Activated CD8-positive, alpha-beta T cell treated with anti-CD3 and anti-CD28 coated beads, Interleukin-2, amount 10 ng/mL, durations not matched to agents 7 days and 5 days (primary cell): ENCODE data around the gene NAV1. TPM values are rescaled to one million over a fixed set of nuclear protein-coding genes. Genes with fewer than 3 reads are reported as not detected.

Source experiments
- ATAC-seq: fragments of 150-1000 bp; cut with Tn5 transposase; one replicate; pipeline ENCODE4 v1.10.0; 2021; ENCODE audit warnings: moderate library complexity
- CTCF ChIA-PET: fragments of 350-600 bp; sonication (Branson Sonifier 250); formaldehyde crosslinking; loops from one replicate; lab custom pipeline; 2021; ENCODE audit warnings: antibody characterized with exemption; lab: Charles Lee
- POLR2A ChIA-PET: fragments of 350-600 bp; sonication (Branson Sonifier 250); formaldehyde crosslinking; loops from one replicate; lab custom pipeline; 2021; ENCODE audit warnings: antibody characterized with exemption; lab: Charles Lee
- DNase-seq: peaks from one replicate; pipeline ENCODE4 v3.0.0-alpha.2; 2020
- H3K27ac Mint-ChIP-seq: one replicate; pipeline ENCODE4 v1.8.0; 2021; ENCODE audit warnings: mild to moderate bottlenecking, mixed read lengths
- H3K27me3 Mint-ChIP-seq: one replicate; pipeline ENCODE4 v1.8.0; 2021; ENCODE audit warnings: low read depth, mixed read lengths
- H3K36me3 Mint-ChIP-seq: one replicate; pipeline ENCODE4 v1.8.0; 2021; ENCODE audit warnings: low read depth, mixed read lengths
- H3K4me1 Mint-ChIP-seq: one replicate; pipeline ENCODE4 v1.8.0; 2021; ENCODE audit warnings: low read depth, mixed read lengths
- H3K4me3 Mint-ChIP-seq: one replicate; pipeline ENCODE4 v1.8.0; 2021; ENCODE audit warnings: mild to moderate bottlenecking, mixed read lengths
- H3K9me3 Mint-ChIP-seq: one replicate; pipeline ENCODE4 v1.8.0; 2022; ENCODE audit warnings: mixed read lengths; ENCODE audit not compliant: insufficient read depth
- total RNA-seq, 2 experiments: library from RNA; stranded (reverse); gene quantifications; one replicate each; pipeline ENCODE4 v1.2.3, GENCODE V29; 2021

The NAV1 gene
- total RNA-seq, 2 experiments from 2014 or later: 1.1 to 1.9 TPM

DNA sequence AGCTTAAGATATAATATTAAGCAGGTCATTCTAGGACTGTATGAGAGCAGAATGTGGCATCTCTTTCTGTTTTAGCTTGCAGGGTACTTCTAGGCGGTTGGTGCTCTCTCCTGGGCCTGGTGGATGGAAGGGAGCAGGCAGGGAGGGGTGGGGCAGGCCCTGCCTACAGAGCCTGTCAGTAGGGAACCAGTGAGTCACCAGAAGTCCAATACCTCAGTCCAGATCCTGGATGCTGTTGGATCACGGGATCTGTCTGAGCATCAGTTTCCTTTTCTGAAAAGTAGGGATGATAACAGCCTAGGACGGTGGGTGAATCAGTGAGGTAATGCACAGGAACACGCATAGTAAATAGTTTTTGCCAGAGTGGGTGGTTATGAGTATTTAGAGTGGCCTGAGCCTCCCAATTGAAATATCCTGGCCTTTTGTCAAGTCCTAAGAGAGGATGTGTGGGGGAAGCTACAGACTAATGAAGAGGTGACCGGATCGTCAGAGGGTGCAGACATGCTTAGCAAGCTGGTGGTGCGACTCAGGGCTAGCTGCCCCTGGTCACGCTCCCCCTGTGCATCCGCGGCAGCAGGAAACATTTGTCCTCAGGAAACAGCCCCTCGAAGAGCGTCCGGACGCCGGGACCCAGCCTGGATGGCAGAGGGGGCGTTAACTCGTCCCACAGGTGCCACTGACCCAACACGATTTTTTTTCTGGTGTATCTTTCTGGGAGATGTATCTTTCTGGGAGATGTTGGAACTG, 23.9 kb downstream of the NAV1 start:
- Mint-ChIP-seq H3K27me3 (no peaks in the 10 kb centered on the region), H3K27ac (no peak overlapping the region), H3K4me3 (no peak overlapping the region), H3K36me3 (no peaks in the 10 kb centered on the region), H3K4me1 (peaks cover 11% of the 10 kb centered on the region), H3K9me3 (no peaks in the 10 kb centered on the region)
- no peak for DNase-seq
- CTCF ChIA-PET: interaction anchor here (5.9 kb wide), 1 partner anchor 141 kb away, joined by 52 read pairs; no protein-coding TSS in a partner anchor
- ATAC-seq: no peak
- POLR2A ChIA-PET: no interaction called here

- Mint-ChIP-seq H3K9me3 (no peaks in the 10 kb centered on the region), H3K4me3 (no peak overlapping the region), H3K27ac (no peak overlapping the region), H3K36me3 (no peaks in the 10 kb centered on the region), H3K4me1 (peaks cover 11% of the 10 kb centered on the region), H3K27me3 (no peaks in the 10 kb centered on the region)
- ChIA-PET POLR2A (no interaction called here), CTCF (interaction anchor here (5.9 kb wide), 1 partner anchor 140 kb away, joined by 52 read pairs; no protein-coding TSS in a partner anchor)
- no peak for ATAC-seq
- no peak for DNase-seq
Observed at GRCh38 chr1:201563406-201563780, 24.5 kb downstream of the NAV1 start.

GRCh38 chr1:201563941-201564340, 25.0 kb downstream of the NAV1 start:
- Mint-ChIP-seq H3K4me3 (no peak overlapping the region), H3K27me3 (no peaks in the 10 kb centered on the region), H3K4me1 (peaks cover 11% of the 10 kb centered on the region), H3K27ac (no peak overlapping the region), H3K36me3 (no peaks in the 10 kb centered on the region), H3K9me3 (no peaks in the 10 kb centered on the region)
- ChIA-PET POLR2A (interaction anchor here (0.5 kb wide), 1 partner anchor 52 kb away, joined by 3 read pairs; no protein-coding TSS in a partner anchor), CTCF (no interaction called here)
- DNase-seq (no peak), ATAC-seq (no peak)

DNA sequence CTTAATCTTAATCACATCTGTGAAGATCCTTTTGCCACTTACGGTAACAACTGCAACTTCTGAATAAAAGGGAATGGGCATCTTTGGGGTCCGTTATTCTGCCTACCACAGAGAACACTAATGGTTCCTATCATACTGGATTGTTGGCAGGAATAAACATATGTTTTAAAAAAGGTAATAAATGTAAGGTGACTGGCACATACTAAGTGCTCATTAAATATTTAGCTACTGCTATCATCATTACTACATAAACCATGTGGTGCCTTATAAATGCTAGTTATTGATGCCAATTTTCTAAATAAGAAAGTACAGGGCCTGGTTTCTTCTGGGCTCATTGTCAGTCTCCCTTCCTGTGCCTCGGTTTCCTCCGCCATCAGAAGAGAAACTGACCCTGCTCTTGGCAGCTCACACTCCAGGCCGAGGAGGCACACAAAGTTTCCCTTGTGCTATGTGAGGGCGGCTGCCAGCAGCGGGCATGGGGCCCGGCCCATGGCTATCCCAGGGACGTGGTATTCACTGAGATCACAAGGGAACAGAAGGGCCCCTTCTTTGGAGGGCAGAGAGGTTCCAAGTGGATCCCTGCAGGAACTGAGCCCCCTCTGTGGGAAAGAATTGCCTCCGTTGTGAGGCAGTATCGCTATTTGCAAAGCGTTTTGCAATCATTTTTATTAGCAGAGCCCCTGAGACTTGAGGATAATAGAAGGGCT, 26.2 kb downstream of the NAV1 start:
- ATAC-seq (no peak), DNase-seq (no peak)
- Mint-ChIP-seq H3K4me1 (peaks cover 6% of the 10 kb centered on the region), H3K9me3 (no peaks in the 10 kb centered on the region), H3K36me3 (no peaks in the 10 kb centered on the region), H3K27ac (no peak overlapping the region), H3K27me3 (no peaks in the 10 kb centered on the region), H3K4me3 (no peak overlapping the region)
- CTCF ChIA-PET: no interaction called here
- POLR2A ChIA-PET: no interaction called here

DNA sequence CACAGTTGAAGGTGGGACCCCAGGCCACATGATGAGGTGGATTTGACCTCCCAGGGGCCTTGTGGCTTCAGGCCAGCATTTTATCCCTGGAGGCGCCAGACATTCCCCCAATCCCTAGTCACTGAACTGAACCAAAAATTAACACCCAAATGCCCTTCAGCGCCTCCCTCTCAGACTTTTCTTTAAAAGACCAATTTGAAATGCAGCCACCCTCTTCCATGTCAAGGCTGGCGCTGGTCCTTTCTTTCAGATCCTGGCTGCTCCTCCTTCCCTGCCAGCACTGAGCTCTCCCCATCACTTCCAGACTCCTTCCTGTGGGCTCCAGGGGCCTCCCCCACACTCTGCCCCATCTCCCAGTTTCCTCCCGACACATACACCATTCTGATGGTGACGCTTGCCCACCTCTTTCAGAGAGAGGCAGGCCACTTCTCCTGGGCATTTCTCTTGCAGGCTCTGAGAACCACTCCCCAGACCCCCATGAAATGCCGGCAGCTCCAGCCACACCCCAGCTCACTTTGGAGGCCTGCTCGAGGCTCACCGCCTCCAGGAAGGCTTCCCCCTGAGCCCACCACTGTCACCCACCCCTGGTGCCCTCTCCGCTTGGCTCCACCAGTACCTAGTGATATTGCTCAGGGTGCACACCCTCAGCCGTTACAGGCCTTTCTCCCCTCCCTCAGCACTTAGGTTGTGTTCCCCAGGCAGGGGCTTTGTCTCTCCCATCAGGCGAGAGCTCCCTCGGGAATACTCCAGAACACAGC, 27.0 kb downstream of the NAV1 start:
- DNase-seq (no peak), ATAC-seq (no peak)
- CTCF ChIA-PET: interaction anchor here (1.7 kb wide), 1 partner anchor 229 kb away, joined by 3 read pairs; no protein-coding TSS in a partner anchor
- no peaks in the 10 kb centered on the region for H3K27me3 Mint-ChIP-seq
- H3K36me3 Mint-ChIP-seq: no peaks in the 10 kb centered on the region
- H3K4me3 Mint-ChIP-seq: no peak overlapping the region
- no peak overlapping the region for H3K27ac Mint-ChIP-seq
- H3K9me3 Mint-ChIP-seq: no peaks in the 10 kb centered on the region
- POLR2A ChIA-PET: no interaction called here
- H3K4me1 Mint-ChIP-seq: peaks cover 4% of the 10 kb centered on the region

- no peaks in the 10 kb centered on the region for H3K9me3 Mint-ChIP-seq
- no peaks in the 10 kb centered on the region for H3K4me1 Mint-ChIP-seq
- CTCF ChIA-PET: interaction anchor here (1.7 kb wide), 1 partner anchor 228 kb away, joined by 3 read pairs; no protein-coding TSS in a partner anchor
- no peak for DNase-seq
- H3K27me3 Mint-ChIP-seq: no peaks in the 10 kb centered on the region
- no peaks in the 10 kb centered on the region for H3K36me3 Mint-ChIP-seq
- no peak overlapping the region for H3K27ac Mint-ChIP-seq
- H3K4me3 Mint-ChIP-seq: no peak overlapping the region
- POLR2A ChIA-PET: no interaction called here
- ATAC-seq: no peak
Observed at GRCh38 chr1:201566529-201566823, 27.5 kb downstream of the NAV1 start.

GRCh38 chr1:201566933-201567801, 28.2 kb downstream of the NAV1 start:
- POLR2A ChIA-PET: no interaction called here
- H3K4me3 Mint-ChIP-seq: no peak overlapping the region
- H3K4me1 Mint-ChIP-seq: no peaks in the 10 kb centered on the region
- no peaks in the 10 kb centered on the region for H3K9me3 Mint-ChIP-seq
- no peak for ATAC-seq
- no peak for DNase-seq
- H3K36me3 Mint-ChIP-seq: no peaks in the 10 kb centered on the region
- no peak overlapping the region for H3K27ac Mint-ChIP-seq
- H3K27me3 Mint-ChIP-seq: no peaks in the 10 kb centered on the region
- CTCF ChIA-PET: interaction anchor here (1.7 kb wide), 1 partner anchor 227 kb away, joined by 3 read pairs; no protein-coding TSS in a partner anchor

- CTCF ChIA-PET: interaction anchor here (2.6 kb wide), 1 partner anchor 9 kb away, joined by 10 read pairs; no protein-coding TSS in a partner anchor
- H3K9me3 Mint-ChIP-seq: no peaks in the 10 kb centered on the region
- no peaks in the 10 kb centered on the region for H3K4me1 Mint-ChIP-seq
- no peak overlapping the region for H3K4me3 Mint-ChIP-seq
- H3K27me3 Mint-ChIP-seq: no peaks in the 10 kb centered on the region
- POLR2A ChIA-PET: no interaction called here
- DNase-seq (no peak), ATAC-seq (no peak)
- H3K27ac Mint-ChIP-seq: no peak overlapping the region
- H3K36me3 Mint-ChIP-seq: no peaks in the 10 kb centered on the region
Observed at GRCh38 chr1:201568265-201568664, 29.3 kb downstream of the NAV1 start.

GRCh38 chr1:201568859-201569294, 29.9 kb downstream of the NAV1 start:
- Mint-ChIP-seq H3K27me3 (no peaks in the 10 kb centered on the region), H3K36me3 (no peaks in the 10 kb centered on the region), H3K4me1 (no peaks in the 10 kb centered on the region), H3K9me3 (no peaks in the 10 kb centered on the region), H3K4me3 (no peak overlapping the region), H3K27ac (no peak overlapping the region)
- DNase-seq: no peak
- ATAC-seq: no peak
- POLR2A ChIA-PET: no interaction called here
- CTCF ChIA-PET: interaction anchor here (2.6 kb wide), 1 partner anchor 9 kb away, joined by 10 read pairs; no protein-coding TSS in a partner anchor

- no peaks in the 10 kb centered on the region for H3K9me3 Mint-ChIP-seq
- CTCF ChIA-PET: interaction anchor here (1.0 to 2.6 kb wide), 2 partner anchors 11 to 223 kb away, joined by 4 to 10 read pairs; no protein-coding TSS in a partner anchor
- POLR2A ChIA-PET: interaction anchor here (0.9 kb wide), 1 partner anchor 49 kb away, joined by 3 read pairs; no protein-coding TSS in a partner anchor
- H3K27me3 Mint-ChIP-seq: no peaks in the 10 kb centered on the region
- no peak overlapping the region for H3K4me3 Mint-ChIP-seq
- H3K27ac Mint-ChIP-seq: no peak overlapping the region
- DNase-seq (no peak), ATAC-seq (no peak)
- no peaks in the 10 kb centered on the region for H3K36me3 Mint-ChIP-seq
- no peaks in the 10 kb centered on the region for H3K4me1 Mint-ChIP-seq
Observed at GRCh38 chr1:201570181-201570885, 31.4 kb downstream of the NAV1 start.
